Measurements from ENCODE around the gene APOOL.

DNA sequence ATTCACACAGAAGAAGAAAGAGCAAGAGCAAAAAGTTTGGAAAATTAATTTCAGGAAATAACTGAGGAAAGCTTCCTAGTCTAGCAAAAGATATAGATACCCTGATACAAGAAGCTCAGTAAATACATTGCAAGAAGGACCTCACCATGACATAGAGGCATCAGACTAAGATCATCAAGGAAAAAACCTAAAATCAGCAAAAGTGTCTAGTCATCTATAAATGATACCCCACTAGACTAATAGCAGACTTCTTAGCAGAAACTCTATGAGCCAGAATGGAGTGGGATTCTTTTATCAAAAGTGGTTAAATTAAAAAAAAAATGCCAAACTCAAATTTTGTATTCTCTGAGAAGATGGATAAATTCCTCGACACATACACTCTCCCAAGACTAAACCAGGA lies 10.5 kb upstream of the APOOL start:
- TF ChIP-seq, protein P1, sequence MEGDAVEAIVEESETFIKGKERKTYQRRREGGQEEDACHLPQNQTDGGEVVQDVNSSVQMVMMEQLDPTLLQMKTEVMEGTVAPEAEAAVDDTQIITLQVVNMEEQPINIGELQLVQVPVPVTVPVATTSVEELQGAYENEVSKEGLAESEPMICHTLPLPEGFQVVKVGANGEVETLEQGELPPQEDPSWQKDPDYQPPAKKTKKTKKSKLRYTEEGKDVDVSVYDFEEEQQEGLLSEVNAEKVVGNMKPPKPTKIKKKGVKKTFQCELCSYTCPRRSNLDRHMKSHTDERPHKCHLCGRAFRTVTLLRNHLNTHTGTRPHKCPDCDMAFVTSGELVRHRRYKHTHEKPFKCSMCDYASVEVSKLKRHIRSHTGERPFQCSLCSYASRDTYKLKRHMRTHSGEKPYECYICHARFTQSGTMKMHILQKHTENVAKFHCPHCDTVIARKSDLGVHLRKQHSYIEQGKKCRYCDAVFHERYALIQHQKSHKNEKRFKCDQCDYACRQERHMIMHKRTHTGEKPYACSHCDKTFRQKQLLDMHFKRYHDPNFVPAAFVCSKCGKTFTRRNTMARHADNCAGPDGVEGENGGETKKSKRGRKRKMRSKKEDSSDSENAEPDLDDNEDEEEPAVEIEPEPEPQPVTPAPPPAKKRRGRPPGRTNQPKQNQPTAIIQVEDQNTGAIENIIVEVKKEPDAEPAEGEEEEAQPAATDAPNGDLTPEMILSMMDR (conservative IDR thresholded peaks at IDR 0.05; ENCODE audit: low read length), result no peak
- no peak for TF ChIP-seq EZH2phosphoT487 (IDR thresholded peaks at IDR 0.05; ENCODE audit: borderline replicate concordance, low read depth, low read length)
